IPS DF 6.9 (cell line): Measurements from ENCODE around the gene DRC7.

Experiments
- DNase-seq: peaks from one replicate; pipeline ENCODE4 v3.0.0-alpha.2; 2013; ENCODE audit warnings: low read depth, low spot score
- H3K27ac ChIP-seq: one replicate; pipeline ENCODE4 v1.5.1; 2013; ENCODE audit warnings: low read length, control low read depth
- H3K27me3 ChIP-seq: 2 replicates; pipeline ENCODE4 v1.6.1; 2013; ENCODE audit warnings: mild to moderate bottlenecking, low read length; ENCODE audit not compliant: control insufficient read depth, insufficient read depth
- H3K36me3 ChIP-seq: 2 replicates; pipeline ENCODE4 v1.6.1; 2013; ENCODE audit warnings: low read length; ENCODE audit not compliant: control insufficient read depth, insufficient read depth
- H3K4me1 ChIP-seq: 2 replicates; pipeline ENCODE4 v1.6.1; 2013; ENCODE audit warnings: low read length; ENCODE audit not compliant: control insufficient read depth, insufficient read depth
- H3K4me3 ChIP-seq: 2 replicates; pipeline ENCODE4 v1.5.1; 2013; ENCODE audit warnings: mild to moderate bottlenecking, low read length
- H3K9me3 ChIP-seq: 2 replicates; pipeline ENCODE4 v1.6.1; 2013; ENCODE audit warnings: low read length, inconsistent platforms; ENCODE audit not compliant: control insufficient read depth, insufficient read depth
- WGBS: extraction: QIAGEN DNeasy Blood & Tissue Kit; methylation state at CpG from one replicate; pipeline ENCODE4 v1.1.7; 2013; ENCODE audit warnings: mixed read lengths, missing lambda C conversion rate; ENCODE audit not compliant: insufficient read length, insufficient coverage; 5-methylcytosine and 5-hydroxymethylcytosine counted together

The DRC7 gene

GRCh38 chr16:57736419-57737351, 42.1 kb downstream of the DRC7 start:
- WGBS = no CpG with 5 or more reads among the region's 23 CpGs
- H3K4me3 ChIP-seq = peak overlapping the region; percentile 82; the same call in 1 of the 2 replicates
- 0 out of 2 replicates have a peak, but pooled peaks cover 1% of the 10 kb centered on the region for H3K4me1 ChIP-seq
- H3K9me3 ChIP-seq = no peaks in the 10 kb centered on the region
- peaks cover 2% of the 10 kb centered on the region; the same call in 1 of the 2 replicates for H3K36me3 ChIP-seq
- no peak overlapping the region for H3K27ac ChIP-seq
- DNase-seq = no peak
- H3K27me3 ChIP-seq = no peaks in the 10 kb centered on the region

- no CpG with 5 or more reads among the region's 7 CpGs for WGBS
- no peak for DNase-seq
These were observed 44.2 kb downstream of the DRC7 start for GRCh38 chr16:57738844-57739243.

GRCh38 chr16:57739756-57740422, 45.3 kb downstream of the DRC7 start:
- WGBS = no CpG with 5 or more reads among the region's 18 CpGs
- no peak overlapping the region for H3K27ac ChIP-seq

More at GRCh38 chr16:57738844-57739243, 44.2 kb downstream of the DRC7 start:
- Histone ChIP-seq H3K9me3 (no peaks in the 10 kb centered on the region), H3K4me3 (no peak overlapping the region), H3K27me3 (no peaks in the 10 kb centered on the region), H3K36me3 (peaks cover 2% of the 10 kb centered on the region; the same call in 1 of the 2 replicates), H3K27ac (no peak overlapping the region), H3K4me1 (0 out of 2 replicates have a peak, but pooled peaks cover 1% of the 10 kb centered on the region)

GRCh38 chr16:57740423-57741071, 45.9 kb downstream of the DRC7 start:
- Histone ChIP-seq H3K36me3 (peaks cover 2% of the 10 kb centered on the region; the same call in 1 of the 2 replicates), H3K27ac (no peak overlapping the region), H3K27me3 (no peaks in the 10 kb centered on the region), H3K4me3 (no peak overlapping the region), H3K9me3 (no peaks in the 10 kb centered on the region), H3K4me1 (no peaks in the 10 kb centered on the region)
- DNase-seq = no peak
- WGBS = no CpG with 5 or more reads among the region's 24 CpGs

More at GRCh38 chr16:57739756-57740422, 45.3 kb downstream of the DRC7 start:
- no peaks in the 10 kb centered on the region for H3K9me3 ChIP-seq
- H3K36me3 ChIP-seq = peaks cover 2% of the 10 kb centered on the region; the same call in 1 of the 2 replicates
- H3K4me1 ChIP-seq = no peaks in the 10 kb centered on the region
- H3K27me3 ChIP-seq = no peaks in the 10 kb centered on the region
- no peak for DNase-seq
- no peak overlapping the region for H3K4me3 ChIP-seq

- no CpG with 5 or more reads among the region's 16 CpGs for WGBS
- no peak for DNase-seq
These were observed 47.1 kb downstream of the DRC7 start for GRCh38 chr16:57741660-57742191.

GRCh38 chr16:57742543-57742942, 47.9 kb downstream of the DRC7 start:
- no peak for DNase-seq
- Histone ChIP-seq H3K4me3 (no peak overlapping the region), H3K9me3 (no peaks in the 10 kb centered on the region), H3K27ac (no peak overlapping the region), H3K4me1 (no peaks in the 10 kb centered on the region), H3K36me3 (peaks cover 3% of the 10 kb centered on the region; the same call in 1 of the 2 replicates), H3K27me3 (no peaks in the 10 kb centered on the region)
- WGBS = no CpG with 5 or more reads among the region's 4 CpGs

More at GRCh38 chr16:57741660-57742191, 47.1 kb downstream of the DRC7 start:
- peaks cover 2% of the 10 kb centered on the region; the same call in 1 of the 2 replicates for H3K36me3 ChIP-seq
- no peak overlapping the region for H3K27ac ChIP-seq
- H3K4me1 ChIP-seq = no peaks in the 10 kb centered on the region
- H3K4me3 ChIP-seq = no peak overlapping the region
- H3K27me3 ChIP-seq = no peaks in the 10 kb centered on the region
- H3K9me3 ChIP-seq = no peaks in the 10 kb centered on the region

- DNase-seq = no peak
- Histone ChIP-seq H3K9me3 (no peaks in the 10 kb centered on the region), H3K4me1 (no peaks in the 10 kb centered on the region), H3K36me3 (peaks cover 3% of the 10 kb centered on the region; the same call in 1 of the 2 replicates), H3K27me3 (no peaks in the 10 kb centered on the region), H3K27ac (no peak overlapping the region), H3K4me3 (no peak overlapping the region)
- WGBS = no CpG with 5 or more reads among the region's 10 CpGs
These were observed 48.9 kb downstream of the DRC7 start for GRCh38 chr16:57743458-57743857.

- H3K27ac ChIP-seq = no peak overlapping the region
- H3K27me3 ChIP-seq = no peaks in the 10 kb centered on the region
- no CpG with 5 or more reads among the region's 23 CpGs for WGBS
- no peak for DNase-seq
- H3K4me3 ChIP-seq = no peak overlapping the region
- no peaks in the 10 kb centered on the region for H3K9me3 ChIP-seq
- no peaks in the 10 kb centered on the region for H3K4me1 ChIP-seq
- H3K36me3 ChIP-seq = peaks cover 3% of the 10 kb centered on the region; the same call in 1 of the 2 replicates
These were observed 49.5 kb downstream of the DRC7 start for GRCh38 chr16:57743886-57744641.

GRCh38 chr16:57744642-57744903, 50.0 kb downstream of the DRC7 start:
- H3K4me1 ChIP-seq = no peaks in the 10 kb centered on the region
- H3K9me3 ChIP-seq = no peaks in the 10 kb centered on the region
- no peak overlapping the region for H3K27ac ChIP-seq
- H3K27me3 ChIP-seq = no peaks in the 10 kb centered on the region
- DNase-seq = no peak
- peaks cover 3% of the 10 kb centered on the region; the same call in 1 of the 2 replicates for H3K36me3 ChIP-seq
- WGBS = no CpG with 5 or more reads among the region's 7 CpGs
- H3K4me3 ChIP-seq = no peak overlapping the region
